GM19452 (cell line): Measurements from ENCODE around the gene UTS2R.
"Not testable (repeated sequence)": the region's sequence is repeated elsewhere in the genome, so short reads cannot be mapped to it uniquely, and the experiment has no call there.

Source experiments
- ATAC-seq: cut with Tn5 transposase; IDR thresholded peaks from one replicate; pipeline ENCODE4 v1.9.1; 2021; ENCODE audit not compliant: unreplicated experiment

Gene UTS2R

DNA sequence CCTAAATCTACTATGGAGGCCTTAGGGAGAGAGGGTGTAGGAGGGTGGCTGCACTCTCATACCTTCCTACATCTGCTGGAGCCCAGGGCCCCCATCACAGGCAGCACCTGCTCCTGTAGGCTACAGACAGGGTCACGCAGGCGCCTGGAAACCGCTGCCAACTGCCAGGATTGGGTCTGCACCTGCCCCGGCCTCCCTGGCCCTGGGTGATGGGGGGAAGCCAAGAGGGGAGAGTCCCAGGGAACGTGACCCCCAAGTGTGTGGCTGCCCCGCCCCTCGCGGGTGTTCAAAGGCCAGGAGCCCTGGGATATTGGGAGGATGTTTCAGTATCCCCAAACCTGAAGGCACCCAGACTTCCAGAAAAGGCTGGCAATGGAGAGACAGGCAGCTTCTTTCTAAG is 18.1 kb upstream of the UTS2R start:
- no peak for ATAC-seq

DNA sequence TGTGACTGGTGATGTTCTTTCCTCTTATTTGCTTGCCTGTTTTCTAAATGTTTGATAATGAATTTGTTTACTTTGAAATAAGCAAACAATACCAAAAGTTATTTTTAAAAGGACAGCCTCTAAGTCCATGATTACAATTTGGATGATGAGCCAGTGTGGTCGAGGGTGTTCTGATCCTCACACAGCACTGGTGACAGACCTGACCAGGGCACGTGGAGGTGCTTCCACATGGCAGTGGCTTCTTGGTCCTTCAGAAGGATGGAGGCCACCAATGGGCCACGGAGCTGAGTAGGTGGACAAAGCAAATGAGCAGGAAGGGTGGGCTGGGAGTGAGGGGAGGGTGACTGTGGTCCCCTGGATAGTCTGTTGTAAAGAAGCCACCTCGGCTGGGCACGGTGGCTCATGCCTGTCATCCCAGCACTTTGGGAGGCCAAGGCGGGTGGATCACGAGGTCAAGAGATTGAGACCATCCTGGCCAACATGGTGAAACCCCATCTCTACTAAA is 16.7 kb upstream of the UTS2R start:
- ATAC-seq: no peak

DNA sequence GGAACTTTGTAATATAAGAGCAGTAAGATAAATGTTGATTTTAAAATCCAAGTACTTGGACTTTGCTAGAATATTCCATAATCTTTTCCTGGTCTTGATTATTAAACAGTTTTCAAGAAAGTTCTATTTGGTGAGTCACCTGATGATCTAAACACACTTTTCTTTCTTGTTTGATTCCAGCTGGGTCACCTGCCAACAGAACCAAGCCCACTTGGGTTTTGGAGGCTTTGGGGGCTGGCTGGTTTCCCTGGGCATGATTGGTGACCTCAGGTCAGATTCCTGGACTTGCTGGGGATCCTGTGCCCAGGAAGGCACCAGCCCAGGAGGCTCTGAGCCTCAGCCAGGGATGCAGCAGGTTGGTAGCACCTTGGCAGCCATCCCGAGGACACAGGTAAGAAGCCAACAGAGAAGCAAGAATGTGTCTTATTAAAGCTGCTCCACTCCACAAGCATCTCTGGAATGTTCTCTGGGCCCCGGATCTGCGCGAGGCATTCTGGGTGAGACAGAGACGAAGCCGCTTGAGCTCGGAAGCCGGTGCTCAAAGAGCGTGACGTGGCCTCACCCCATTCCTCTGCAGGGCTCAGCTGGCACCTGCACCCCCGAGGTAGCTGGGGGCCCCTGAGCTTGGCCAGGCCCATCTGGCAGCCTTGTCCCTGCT is 15.7 kb upstream of the UTS2R start:
- no peak for ATAC-seq

DNA sequence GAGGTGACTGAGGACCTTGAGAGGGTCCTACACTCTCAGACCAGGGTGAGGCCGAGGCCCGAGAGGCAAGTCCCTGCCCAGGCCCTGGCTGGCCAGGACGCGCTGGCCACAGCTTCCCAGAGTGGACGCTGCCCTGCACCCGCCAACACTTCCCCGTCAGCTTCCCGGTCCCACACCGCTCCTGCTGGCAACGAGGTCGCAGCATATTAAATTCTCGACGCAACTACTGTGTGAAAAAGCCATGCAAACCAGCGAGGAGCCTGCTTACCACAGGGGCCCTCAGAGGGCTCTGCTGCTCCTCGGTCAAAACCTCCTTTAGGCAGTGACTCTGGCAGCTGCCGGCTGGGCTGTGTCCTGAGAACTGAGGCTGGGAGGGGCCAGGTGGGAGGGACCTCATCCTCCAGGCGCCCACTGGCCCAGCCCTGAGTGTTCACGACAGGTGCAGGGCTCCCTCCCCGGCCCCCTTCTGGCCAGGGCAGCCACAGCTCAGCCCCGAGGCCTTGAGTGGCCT is 14.7 kb upstream of the UTS2R start:
- no peak for ATAC-seq

DNA sequence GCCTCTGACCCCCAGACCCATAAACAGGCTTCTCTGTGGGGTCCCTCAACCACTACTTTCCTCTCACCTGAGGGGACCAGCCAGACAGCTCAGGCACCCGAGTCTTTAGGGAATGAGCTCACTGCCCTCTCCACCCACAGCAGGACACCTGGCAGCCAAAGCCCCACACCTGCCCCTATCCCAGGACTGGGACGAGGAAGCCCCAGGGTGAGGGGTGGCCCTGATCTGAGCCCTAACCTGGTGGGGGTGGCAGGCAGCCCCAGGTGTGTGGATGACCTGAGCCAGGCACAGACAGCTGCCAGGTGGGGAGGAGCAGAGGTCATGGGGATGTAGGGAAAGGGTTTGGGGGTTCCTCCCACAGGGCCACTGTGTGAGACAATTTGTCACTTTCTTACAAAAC is 14.2 kb upstream of the UTS2R start:
- no peak for ATAC-seq

DNA sequence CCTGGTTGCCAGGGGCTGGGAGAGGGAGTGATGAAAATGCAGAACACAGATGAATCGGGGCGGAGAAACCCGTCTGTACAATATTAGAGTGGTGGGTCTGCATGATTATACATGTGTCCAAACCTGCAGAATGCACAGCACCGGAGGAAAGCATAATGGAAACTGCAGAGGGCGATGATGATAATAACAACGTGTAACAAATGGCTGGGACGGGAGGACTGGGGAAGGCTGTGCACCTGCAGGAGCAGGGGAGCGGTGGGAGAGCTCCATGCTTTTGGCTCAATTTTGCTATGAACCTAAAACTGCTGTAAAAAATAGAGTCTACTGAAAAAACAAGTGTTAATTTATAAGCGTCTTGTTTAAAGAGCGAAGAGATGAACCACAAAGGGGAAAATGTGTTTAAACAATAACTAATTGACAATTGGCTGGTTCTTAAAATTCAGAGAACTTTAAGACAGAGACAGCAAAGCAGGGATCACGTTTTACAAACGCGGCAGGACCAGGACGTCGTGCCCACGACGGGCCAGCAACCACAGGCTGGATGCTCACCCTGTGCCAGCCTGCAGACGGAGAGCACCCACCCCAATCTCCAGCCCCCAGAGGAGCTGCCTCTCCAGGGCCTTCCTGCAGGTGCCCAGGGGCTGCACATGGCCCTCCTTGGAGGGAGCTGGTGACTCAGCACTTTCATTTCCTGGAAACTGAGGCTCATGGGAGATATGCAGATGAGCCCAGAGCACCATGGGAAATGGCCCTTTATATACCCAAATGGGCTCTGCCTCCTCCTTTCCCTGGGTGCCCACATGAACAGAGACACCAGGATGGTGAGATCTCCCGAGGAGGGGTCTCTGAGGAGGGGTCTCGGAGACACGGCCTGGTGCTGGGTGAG is 12.9 kb upstream of the UTS2R start, which contains the start of gene TEX19:
TEX19 (plus strand) TSS at position 783 of the 886 bp plus-strand sequence. CDS start 2,904 bp downstream, outside the sequence.
- ATAC-seq: no peak

DNA sequence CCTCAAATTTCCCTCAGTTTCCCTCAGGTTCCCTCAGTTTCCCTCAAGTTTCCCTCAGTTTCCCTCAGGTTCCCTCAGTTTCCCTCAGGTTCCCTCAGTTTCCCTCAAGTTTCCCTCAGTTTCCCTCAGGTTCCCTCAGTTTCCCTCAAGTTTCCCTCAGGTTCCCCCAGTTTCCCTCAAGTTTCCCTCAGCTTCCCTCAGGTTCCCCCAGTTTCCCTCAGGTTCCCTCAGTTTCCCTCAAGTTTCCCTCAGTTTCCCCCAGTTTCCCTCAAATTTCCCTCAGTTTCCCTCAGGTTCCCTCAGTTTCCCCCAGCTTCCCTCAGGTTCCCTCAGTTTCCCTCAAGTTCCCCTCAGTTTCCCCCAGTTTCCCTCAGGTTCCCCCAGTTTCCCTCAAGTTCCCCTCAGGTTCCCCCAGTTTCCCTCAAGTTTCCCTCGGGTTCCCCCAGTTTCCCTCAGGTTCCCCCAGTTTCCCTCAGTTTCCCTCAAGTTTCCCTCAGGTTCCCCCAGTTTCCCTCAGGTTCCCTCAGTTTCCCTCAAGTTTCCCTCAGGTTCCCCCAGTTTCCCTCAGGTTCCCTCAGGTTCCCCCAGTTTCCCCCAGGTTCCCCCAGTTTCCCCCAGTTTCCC is 12.0 kb upstream of the UTS2R start:
- ATAC-seq: not testable (repeated sequence)

DNA sequence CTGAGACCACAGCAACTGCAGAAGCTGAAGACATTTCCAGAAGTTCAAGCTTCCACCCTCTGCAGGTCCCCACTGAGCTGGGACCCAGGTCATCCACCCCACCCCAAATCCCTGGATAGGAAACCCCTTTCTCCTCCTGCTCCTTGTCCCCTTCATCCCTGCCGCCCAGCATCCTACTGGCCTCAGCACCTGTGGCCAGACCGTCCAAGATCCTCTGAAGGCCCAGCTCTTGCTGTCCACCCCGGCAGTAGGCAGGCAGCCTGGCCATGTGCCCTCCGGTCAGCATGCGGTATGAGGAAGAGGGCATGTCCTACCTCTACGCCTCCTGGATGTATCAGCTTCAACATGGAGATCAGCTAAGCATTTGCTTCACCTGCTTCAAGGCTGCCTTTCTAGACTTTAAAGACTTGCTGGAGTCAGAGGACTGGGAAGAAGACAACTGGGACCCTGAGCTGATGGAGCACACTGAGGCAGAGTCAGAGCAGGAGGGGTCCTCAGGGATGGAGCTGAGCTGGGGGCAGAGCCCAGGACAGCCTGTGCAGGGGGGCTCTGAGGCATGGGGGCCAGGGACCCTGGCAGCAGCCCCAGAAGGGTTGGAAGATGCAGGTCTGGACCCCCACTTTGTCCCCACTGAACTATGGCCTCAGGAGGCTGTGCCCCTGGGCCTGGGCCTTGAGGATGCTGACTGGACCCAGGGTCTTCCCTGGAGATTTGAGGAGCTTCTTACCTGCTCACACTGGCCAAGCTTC is 9.5 kb upstream of the UTS2R start:
- no peak for ATAC-seq

DNA sequence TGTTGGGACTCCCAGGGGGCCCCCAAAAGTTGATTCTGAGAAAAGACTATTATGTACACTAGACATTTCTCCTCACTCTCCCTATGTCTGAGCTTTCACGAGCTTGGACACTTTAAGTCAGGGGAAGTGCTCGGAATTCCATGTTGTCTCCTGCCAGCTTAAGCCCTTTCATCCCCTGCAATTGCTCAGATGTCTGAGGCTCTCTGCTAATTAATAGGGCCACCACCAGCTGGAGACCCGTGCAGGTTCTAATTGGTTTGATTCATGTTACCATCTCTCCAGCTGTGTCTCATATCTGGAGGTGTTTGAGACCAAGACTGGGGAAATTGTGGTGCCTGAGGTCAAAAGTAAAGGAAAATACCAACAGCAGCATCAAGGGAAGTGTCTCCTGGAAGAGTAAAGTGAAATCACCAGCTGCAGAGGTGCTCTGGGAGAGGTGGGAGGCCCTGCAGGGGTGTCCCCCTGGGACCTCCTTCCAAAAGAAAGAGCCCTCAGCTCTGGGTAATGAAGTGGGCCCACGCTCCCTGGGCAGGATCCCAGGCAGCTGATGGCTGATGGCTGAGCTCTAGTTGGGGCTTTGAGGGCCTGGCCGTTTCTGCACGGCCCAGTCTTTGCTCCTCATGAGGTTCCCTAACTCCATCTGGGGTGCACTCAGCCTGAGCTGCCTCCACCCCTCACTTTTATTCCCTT is 5.8 kb upstream of the UTS2R start:
- no peak for ATAC-seq

DNA sequence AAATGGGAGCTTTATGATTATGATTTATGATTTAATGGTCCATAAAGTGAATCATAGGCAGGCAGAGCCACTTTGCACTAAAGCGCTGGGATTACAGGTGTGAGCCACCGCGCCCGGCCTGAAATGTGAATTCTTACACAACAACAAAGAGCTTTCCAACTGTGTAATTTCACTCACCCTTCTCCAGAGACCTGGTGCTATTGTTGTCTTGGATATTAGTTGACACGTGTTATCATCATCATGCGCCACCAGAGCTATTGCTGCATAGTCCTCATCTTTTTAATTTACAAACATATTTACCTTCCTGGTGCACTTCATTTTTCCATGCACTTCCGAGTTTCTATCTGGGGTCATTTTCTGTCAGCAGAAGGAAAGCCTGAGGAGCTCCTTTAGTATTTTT is 4.8 kb upstream of the UTS2R start:
- ATAC-seq: no peak

DNA sequence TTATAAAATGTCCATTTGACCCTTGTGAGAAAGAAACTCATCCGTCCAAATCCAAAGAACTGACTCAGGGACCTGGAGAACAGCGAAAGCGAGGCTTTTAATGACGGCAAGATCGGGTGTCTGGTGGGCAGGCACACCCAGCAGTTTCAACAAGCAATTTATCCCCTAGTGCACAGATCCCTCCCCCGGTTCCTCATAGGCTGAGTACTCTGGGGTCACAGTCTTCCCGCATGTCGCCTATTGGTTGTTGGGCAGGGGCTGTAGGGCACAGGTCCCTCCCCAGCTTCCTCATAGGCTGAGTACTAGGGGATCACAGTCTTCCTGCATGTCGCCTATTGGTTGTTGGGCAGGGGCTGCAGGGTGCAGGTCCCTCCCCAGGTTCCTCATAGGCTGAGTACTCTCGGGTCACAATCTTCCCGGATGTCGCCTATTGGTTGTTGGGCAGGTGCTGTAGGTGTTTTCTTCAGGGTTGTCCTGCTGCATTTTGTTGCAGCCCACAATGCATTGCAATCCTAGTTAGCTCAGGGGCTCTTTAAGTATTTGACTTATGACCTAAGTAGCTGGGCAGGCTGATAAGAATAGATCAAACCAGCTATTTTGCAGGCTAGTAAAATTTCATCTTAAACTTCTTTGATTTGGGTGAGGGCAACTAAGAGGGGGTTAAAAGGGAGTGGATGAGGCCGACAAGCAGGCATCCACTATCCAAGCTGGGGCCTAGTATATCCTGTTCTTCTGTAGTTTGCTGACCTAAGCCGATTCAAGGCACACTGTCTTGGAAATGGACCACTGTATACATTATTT is 3.6 kb upstream of the UTS2R start:
- no peak for ATAC-seq

DNA sequence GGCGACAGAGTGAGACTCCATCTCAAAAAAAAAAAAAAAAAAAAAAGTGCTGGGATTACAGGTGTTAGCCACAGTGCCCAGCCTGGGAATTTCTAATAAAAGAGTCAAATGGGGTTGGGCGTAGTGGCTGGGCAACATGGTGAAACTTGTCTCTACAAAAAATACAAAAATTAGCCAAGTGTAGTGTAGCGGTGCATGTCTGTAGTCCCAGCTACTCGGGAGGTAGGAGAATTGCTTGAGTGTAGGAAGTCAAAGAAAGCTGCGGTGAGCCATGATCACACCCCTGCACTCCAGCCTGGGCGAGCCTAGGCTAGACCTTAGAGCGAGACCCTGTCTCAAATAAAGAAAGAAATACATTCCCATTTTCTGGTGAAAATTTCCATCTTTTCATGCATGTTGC is 2.4 kb upstream of the UTS2R start:
- no peak for ATAC-seq

DNA sequence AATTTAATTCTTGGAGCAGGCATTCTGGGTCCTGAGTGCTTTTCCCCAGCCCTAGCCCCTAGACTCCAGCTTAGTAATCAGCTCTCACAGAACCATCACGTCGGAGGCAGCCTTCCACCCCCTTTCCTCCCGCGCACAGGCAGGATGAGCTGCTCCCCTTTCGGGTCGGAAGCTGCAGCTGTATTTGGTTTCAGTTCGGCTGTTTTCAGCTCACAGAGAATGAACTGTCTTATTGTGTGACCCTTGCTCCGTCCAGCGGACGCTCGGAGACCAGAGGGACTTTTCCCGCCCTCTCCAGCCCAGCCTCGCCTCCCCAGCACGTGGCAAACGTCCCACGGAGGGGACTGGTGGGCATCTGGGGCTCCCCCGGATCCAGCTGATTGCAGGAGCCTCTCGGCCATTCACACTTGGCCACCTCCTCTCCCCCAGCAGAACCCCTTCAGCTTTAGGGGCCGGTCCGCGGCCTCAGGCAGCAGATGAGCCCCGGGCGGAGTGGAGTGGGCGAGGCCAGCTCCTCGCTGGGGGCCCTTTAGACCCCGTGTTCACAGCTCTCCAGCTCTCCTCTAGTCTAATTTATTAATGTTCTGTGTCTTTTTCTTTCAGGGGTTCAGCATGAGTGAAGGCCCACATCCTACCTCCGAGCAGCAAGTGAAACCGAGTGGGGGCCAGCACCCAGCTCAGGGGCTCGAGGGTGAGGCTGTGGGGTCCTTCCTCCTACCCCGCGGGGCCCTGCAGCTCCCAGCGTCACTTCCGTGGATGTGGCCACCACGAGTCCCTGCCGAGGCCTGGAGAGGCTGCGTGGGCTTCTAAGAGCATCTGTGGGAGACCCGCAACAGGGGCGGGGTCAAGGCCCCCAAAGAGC is 863 bp upstream of the UTS2R start:
- no peak for ATAC-seq

DNA sequence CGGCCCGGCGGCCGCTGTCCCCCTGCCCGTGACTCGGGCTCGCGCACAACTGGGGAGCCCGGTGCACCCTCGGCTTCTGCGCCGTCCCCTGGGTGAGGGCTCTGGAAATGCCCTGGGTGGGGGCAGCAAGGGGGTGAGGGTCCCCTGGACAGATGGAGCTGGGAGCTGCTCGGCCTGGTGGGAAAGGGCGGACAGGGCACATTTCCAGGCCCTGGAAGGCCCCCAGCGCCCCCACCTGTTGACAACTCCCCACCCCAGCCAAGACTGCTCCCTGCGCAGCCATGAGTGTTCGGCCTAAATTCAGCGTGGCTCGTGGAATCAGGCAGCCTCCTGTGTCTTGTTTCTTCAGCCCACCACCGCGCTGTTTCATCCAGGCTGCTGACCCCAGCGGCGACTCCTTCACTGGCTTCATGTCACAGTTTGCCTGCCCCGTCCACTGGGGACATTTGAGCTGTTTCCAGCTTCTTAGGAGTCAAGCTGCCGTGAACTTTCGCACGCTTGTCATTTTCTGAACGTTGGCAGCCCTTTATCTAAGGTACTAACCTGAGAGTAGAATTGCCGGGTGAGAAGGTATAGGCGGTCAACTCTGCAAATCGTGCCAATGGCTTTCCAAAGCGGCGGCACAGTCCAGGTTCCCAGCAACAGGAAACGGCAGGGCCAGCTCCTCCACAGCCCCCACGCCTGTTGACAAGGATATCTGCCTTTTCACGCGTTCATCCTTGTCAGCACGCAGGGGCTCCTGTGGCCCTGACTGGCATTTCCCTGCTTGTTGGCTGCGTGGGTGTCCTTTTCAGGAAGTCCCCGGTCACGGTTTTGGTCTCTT is 895 bp downstream of the UTS2R start:
- no peak for ATAC-seq

DNA sequence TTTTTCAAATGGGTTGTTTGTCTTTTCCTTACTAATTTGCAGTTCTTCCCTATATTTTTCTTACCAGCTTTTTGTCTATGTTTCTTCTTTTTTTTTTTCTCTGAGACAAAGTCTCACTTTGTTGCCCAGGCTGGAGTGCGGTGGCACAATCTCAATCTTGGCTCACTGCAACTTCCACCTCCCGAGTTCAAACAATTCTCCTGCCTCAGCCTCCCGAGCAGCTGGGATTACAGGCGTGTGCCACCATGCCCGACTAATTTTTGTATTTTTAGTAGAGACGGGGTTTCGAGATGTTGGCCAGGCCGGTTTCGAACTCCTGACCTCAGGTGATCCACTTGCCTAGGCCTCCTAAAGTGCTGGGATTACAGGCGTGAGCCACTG is 1.5 kb downstream of the UTS2R start:
- not testable (repeated sequence) for ATAC-seq

DNA sequence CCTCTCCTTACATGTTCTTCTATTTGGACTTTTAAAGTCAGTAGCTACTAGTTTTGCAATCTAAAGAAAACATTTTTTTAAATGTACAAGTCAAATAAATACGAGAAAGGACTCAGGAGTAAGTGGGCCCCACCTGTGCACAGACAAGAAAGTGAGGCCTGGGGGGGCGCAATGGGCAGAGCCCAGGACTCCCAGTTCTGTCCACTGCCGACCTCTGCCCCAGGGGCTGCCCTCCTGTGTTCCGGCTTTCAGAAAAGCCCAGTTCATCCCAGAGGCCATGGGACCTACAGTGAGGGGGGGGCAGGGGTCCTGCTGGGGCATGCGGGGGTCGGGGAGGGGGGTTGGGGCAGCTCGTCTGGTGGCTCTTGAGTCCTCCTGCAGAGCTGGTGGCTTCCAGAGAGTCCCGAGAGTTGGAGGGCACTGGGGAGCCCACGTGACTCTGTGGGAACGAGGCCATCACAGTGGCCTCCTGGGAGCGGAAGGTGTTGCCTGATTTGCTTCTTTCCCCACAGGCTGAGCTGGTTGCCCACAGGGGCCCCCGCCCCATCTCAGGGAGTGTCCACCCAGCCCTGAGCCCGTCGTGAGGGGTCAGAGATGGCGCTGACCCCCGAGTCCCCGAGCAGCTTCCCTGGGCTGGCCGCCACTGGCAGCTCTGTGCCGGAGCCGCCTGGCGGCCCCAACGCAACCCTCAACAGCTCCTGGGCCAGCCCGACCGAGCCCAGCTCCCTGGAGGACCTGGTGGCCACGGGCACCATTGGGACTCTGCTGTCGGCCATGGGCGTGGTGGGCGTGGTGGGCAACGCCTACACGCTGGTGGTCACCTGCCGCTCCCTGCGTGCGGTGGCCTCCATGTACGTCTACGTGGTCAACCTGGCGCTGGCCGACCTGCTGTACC is 2.4 kb downstream of the UTS2R start:
- no peak for ATAC-seq
